GM12891 (cell line): ENCODE measurements around the gene TPD52L2.

Source experiments
- POLR2A ChIP-seq: IDR thresholded peaks from 2 replicates; pipeline ENCODE4 v1.6.1; 2011; ENCODE audit warnings: low read depth, low read length, control low read depth
- SPI1 ChIP-seq: IDR thresholded peaks from 2 replicates; pipeline ENCODE4 v1.6.1; 2011; ENCODE audit warnings: low read depth, low read length, control low read depth
- TAF1 ChIP-seq: IDR thresholded peaks from 2 replicates; pipeline ENCODE4 v1.6.1; 2011; ENCODE audit warnings: low read depth, low read length, control low read depth

DNA sequence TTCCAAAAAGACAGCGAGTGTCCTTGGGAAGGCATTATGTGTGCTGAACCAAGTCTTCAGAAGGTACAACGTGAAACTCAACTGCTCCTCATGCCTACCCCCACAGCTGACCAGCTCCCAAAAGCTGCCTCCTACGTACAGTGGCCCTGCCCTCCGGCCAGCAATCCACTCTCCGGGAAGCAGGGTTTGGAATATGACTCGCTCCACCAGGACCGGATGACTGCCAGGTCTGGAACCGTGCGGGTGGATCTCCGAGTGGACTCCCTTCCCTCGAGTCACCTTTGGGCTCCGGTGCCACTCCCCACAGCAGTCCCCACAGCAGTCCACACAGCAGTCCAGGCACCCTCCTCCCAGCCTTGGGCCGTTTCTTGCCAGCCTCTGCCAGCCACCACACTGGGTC, 38.3 kb upstream of the TPD52L2 start:
- TF ChIP-seq POLR2A (no peak), TAF1 (no peak), SPI1 (no peak)
